Natural killer cell (primary cell): ENCODE measurements around the gene TMEM109. TPM values are rescaled to one million over a fixed set of nuclear protein-coding genes. Genes with fewer than 3 reads are reported as not detected.

Experiments used
- ATAC-seq, 3 donors: fragments of 150-1000 bp in 2 of 3; fragments of 200-7000 bp in 1 of 3; cut with Tn5 transposase; 1 replicate in 1 of 3; 2 replicates in 2 of 3; pipeline ENCODE4 v1.10.0; 2021; ENCODE audit warnings: mild to moderate bottlenecking in 2 of 3, moderate library complexity in 2 of 3
- DNase-seq, 2 donors: peaks; one replicate each; pipeline versions ENCODE4 v3.0.0 to v3.0.0-alpha.2; 2013 to 2021; ENCODE audit warnings: mixed read lengths in 1 of 2
- H3K27ac ChIP-seq: one replicate; pipeline ENCODE4 v1.5.1; 2013; ENCODE audit warnings: mild to moderate bottlenecking, low read length
- H3K27me3 ChIP-seq: one replicate; pipeline ENCODE4 v1.6.1; 2013; ENCODE audit warnings: low read length; ENCODE audit not compliant: control insufficient read depth, insufficient read depth
- H3K36me3 ChIP-seq: one replicate; pipeline ENCODE4 v1.6.1; 2013; ENCODE audit warnings: low read length; ENCODE audit not compliant: control insufficient read depth, insufficient read depth
- H3K4me1 ChIP-seq: one replicate; pipeline ENCODE4 v1.6.1; 2013; ENCODE audit warnings: low read length; ENCODE audit not compliant: control insufficient read depth, insufficient read depth
- H3K4me3 ChIP-seq: one replicate; pipeline ENCODE4 v1.5.1; 2013; ENCODE audit warnings: low read length
- H3K9me3 ChIP-seq: one replicate; pipeline ENCODE4 v1.6.1; 2013; ENCODE audit warnings: low read length; ENCODE audit not compliant: control insufficient read depth, insufficient read depth
- H3K27ac Mint-ChIP-seq, 2 donors: one replicate each; pipeline ENCODE4 v1.8.0; 2022; ENCODE audit warnings: mild to moderate bottlenecking in 2 of 2, mixed read lengths in 2 of 2, moderate library complexity in 1 of 2
- H3K27me3 Mint-ChIP-seq, 2 donors: one replicate each; pipeline ENCODE4 v1.8.0; 2022; ENCODE audit warnings: low read depth in 2 of 2, mixed read lengths in 2 of 2
- H3K36me3 Mint-ChIP-seq: one replicate; pipeline ENCODE4 v1.8.0; 2022; ENCODE audit warnings: mixed read lengths
- H3K4me1 Mint-ChIP-seq, 2 donors: one replicate each; pipeline ENCODE4 v1.8.0; 2022; ENCODE audit warnings: mixed read lengths in 2 of 2
- H3K4me3 Mint-ChIP-seq: one replicate; pipeline ENCODE4 v1.8.0; 2022; ENCODE audit warnings: mild to moderate bottlenecking, moderate library complexity, mixed read lengths
- H3K9me3 Mint-ChIP-seq, 2 donors: one replicate each; pipeline ENCODE4 v1.8.0; 2022; ENCODE audit warnings: mixed read lengths in 2 of 2
- WGBS: methylation state at CpG from one replicate; pipeline ENCODE4 v1.1.7; 2013; ENCODE audit warnings: missing lambda C conversion rate; ENCODE audit not compliant: insufficient coverage; 5-methylcytosine and 5-hydroxymethylcytosine counted together
- intact Hi-C: fragments of 100-400 bp; cut with micrococcal nuclease; formaldehyde crosslinking; loops from one replicate; pipeline ENCODE4 v1.14.2; 2022
- total RNA-seq, 4 donors: library from RNA; stranded (reverse); fragments of 120-200 nt in 1 of 4; gene quantifications; one replicate each; pipeline versions ENCODE4 v1.2.3 to v1.2.4, GENCODE V29; 2013 to 2022
- TF ChIP-seq, protein P1 (sequence below): fragments of 200-600 bp; IDR thresholded peaks from one replicate; pipeline ENCODE4 v1.8.0; 2022; ENCODE audit warnings: antibody characterized with exemption

TMEM109 gene
- total RNA-seq, 3 donors from 2014 or later (not counting 1 experiment from before 2014, with no cell fraction given) = 89.3 to 102 (median 96.8) TPM

DNA sequence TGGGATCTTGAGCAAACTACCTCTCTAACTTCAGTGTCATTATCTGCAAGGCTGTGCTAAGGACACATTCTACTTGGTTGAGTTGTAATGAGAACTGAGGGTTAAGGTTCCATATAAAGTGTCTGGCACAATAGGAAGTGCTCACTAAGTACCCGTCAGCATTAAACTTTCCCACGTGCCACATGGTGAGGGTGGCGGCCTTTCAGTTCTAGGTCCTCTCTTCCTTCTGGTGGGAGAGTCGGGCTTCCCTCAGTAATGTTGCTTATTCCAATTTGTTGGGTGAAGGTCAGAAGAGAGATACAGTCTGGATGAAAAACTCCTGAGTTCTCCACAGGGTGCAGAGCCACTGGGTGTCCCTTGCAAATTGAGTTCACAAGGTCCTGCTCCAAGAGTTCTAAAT is 52.9 kb downstream of the TMEM109 start:
- peaks cover 19 to 20% of the 10 kb centered on the region in 2 donors for H3K4me1 Mint-ChIP-seq
- H3K9me3 Mint-ChIP-seq = no peaks in the 10 kb centered on the region
- Histone ChIP-seq H3K27ac (no peak overlapping the region), H3K27me3 (no peaks in the 10 kb centered on the region), H3K4me1 (peaks cover 18% of the 10 kb centered on the region), H3K9me3 (no peaks in the 10 kb centered on the region), H3K36me3 (no peaks in the 10 kb centered on the region), H3K4me3 (no peak overlapping the region)
- no peak for DNase-seq
- 82% methylated on average over 3 of the region's 4 CpGs for WGBS
- no peak overlapping the region for H3K4me3 Mint-ChIP-seq
- H3K27me3 Mint-ChIP-seq = peaks cover 0 to 11% of the 10 kb centered on the region in 2 donors
- no peak overlapping the region for H3K27ac Mint-ChIP-seq
- TF ChIP-seq, protein P1, sequence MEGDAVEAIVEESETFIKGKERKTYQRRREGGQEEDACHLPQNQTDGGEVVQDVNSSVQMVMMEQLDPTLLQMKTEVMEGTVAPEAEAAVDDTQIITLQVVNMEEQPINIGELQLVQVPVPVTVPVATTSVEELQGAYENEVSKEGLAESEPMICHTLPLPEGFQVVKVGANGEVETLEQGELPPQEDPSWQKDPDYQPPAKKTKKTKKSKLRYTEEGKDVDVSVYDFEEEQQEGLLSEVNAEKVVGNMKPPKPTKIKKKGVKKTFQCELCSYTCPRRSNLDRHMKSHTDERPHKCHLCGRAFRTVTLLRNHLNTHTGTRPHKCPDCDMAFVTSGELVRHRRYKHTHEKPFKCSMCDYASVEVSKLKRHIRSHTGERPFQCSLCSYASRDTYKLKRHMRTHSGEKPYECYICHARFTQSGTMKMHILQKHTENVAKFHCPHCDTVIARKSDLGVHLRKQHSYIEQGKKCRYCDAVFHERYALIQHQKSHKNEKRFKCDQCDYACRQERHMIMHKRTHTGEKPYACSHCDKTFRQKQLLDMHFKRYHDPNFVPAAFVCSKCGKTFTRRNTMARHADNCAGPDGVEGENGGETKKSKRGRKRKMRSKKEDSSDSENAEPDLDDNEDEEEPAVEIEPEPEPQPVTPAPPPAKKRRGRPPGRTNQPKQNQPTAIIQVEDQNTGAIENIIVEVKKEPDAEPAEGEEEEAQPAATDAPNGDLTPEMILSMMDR = no peak
- intact Hi-C loops = no loop called here
- H3K36me3 Mint-ChIP-seq = no peaks in the 10 kb centered on the region
- no peak for ATAC-seq

DNA sequence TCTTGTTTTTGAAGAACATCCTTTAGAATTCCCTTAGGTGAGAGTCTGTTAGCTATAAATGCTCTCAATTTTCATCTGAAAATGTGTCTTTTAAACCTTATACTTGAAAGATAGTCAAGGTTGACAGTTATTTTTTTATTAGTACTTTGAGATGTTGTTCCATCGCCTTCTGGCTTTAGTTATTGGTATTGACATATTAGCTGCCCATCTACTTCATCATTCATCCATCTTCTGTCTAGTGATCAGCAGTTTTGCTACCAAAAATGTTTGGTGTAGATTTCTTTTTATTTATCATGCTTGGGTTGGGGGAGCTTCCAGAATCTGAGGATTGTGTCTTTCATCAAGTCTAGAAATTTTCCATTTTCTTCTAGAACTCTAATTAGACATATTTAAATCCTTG is 54.3 kb downstream of the TMEM109 start:
- no peak overlapping the region for H3K27ac ChIP-seq
- DNase-seq = no peak
- H3K9me3 ChIP-seq = no peaks in the 10 kb centered on the region
- no peaks in the 10 kb centered on the region for H3K36me3 ChIP-seq
- TF ChIP-seq, protein P1 = no peak
- intact Hi-C loops = no loop called here
- ATAC-seq = no peak
- H3K4me3 ChIP-seq = no peak overlapping the region
- H3K27me3 Mint-ChIP-seq = peaks cover 0 to 11% of the 10 kb centered on the region in 2 donors
- no peaks in the 10 kb centered on the region for H3K9me3 Mint-ChIP-seq
- H3K4me1 Mint-ChIP-seq = peaks cover 25 to 31% of the 10 kb centered on the region in 2 donors
- H3K27ac Mint-ChIP-seq = no peak overlapping the region
- H3K36me3 Mint-ChIP-seq = no peaks in the 10 kb centered on the region
- WGBS = no CpG with 5 or more reads among the region's 1 CpG
- peaks cover 31% of the 10 kb centered on the region for H3K4me1 ChIP-seq
- no peaks in the 10 kb centered on the region for H3K27me3 ChIP-seq
- no peak overlapping the region for H3K4me3 Mint-ChIP-seq

DNA sequence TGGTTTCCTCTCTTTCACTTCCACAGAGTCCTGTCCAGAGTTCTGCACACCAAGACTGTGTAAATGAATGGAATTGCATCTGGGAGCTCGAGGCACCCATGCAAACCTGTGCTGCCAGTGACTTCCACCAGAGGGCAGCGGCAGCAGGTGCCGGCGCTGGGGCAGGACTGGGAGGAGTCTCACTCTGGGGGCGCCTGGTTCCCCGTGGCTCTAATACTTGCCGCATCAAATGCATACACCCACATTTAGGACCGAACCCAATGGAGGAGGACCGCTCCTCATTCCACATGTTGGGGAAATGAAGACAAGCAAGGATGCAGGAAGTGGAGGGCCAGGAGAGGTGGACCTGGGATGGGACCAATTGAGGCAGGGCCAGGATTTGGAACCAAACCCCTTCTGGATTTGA is 56.4 kb downstream of the TMEM109 start:
- peaks cover 30 to 43% of the 10 kb centered on the region in 2 donors for H3K4me1 Mint-ChIP-seq
- WGBS = 10% methylated on average over 7 of the region's 9 CpGs

More for the DNA sequence above, 56.4 kb downstream of the TMEM109 start:
- DNase-seq = peak; percentile 61 to 91
- no peaks in the 10 kb centered on the region for H3K36me3 Mint-ChIP-seq
- H3K4me1 ChIP-seq = peaks cover 42% of the 10 kb centered on the region
- peaks cover 0 to 11% of the 10 kb centered on the region in 2 donors for H3K27me3 Mint-ChIP-seq
- no peak overlapping the region for H3K27ac ChIP-seq
- H3K4me3 ChIP-seq = no peak overlapping the region
- H3K9me3 ChIP-seq = no peaks in the 10 kb centered on the region
- peak; percentile 81 to 95 (median 82) for ATAC-seq
- H3K4me3 Mint-ChIP-seq = peak overlapping the region; percentile 79
- no peaks in the 10 kb centered on the region for H3K27me3 ChIP-seq
- no peak overlapping the region for H3K27ac Mint-ChIP-seq
- intact Hi-C loops = loop anchor here (1.0 to 2.0 kb wide), 2 partner anchors 159 to 216 kb away; no protein-coding TSS in a partner anchor
- no peaks in the 10 kb centered on the region for H3K9me3 Mint-ChIP-seq
- TF ChIP-seq, protein P1 = peak; percentile 86
- no peaks in the 10 kb centered on the region for H3K36me3 ChIP-seq
